ENCODE data around the gene ANXA7.
"Not testable (repeated sequence)": the region's sequence is repeated elsewhere in the genome, so short reads cannot be mapped to it uniquely, and the experiment has no call there.

ANXA7 gene

DNA sequence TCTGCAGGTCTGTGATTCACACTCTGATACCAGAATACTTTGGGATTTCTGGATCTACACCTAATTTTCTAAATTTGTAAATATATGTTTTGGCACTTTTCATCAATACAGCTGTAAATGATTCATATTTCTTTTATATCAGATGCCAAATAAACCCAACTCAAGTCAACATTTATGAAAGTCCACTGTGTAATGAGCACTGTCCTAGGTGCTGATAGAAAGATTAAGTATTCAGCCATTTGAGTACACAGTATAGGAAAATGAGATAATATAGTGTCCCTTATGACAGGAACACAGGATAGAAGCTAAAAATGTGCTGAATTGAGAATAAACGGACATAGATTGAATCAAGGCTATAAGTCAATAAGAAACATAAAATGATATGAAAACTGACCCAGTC, 6.4 kb downstream of the ANXA7 start:
- DNase-seq, result no peak

DNA sequence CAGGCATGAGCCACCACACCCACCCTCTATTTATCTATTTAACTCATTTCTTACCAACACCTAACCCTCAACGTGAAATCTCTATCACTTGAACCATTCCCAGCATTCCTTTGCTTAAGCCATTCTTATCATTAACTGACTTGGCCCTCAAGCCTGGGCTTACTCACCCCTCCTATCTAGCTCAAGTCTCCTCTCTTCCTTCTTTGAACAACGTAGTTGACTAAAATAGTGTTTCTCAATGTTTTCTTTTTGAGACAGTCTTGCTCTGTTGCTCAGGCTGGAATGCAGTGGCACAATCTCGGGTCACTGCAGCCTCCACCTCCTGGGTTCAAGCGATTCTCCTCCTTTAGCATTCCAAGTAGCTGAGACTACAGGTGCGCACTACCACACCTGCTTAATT, 7.0 kb downstream of the ANXA7 start:
- DNase-seq, result no peak

DNA sequence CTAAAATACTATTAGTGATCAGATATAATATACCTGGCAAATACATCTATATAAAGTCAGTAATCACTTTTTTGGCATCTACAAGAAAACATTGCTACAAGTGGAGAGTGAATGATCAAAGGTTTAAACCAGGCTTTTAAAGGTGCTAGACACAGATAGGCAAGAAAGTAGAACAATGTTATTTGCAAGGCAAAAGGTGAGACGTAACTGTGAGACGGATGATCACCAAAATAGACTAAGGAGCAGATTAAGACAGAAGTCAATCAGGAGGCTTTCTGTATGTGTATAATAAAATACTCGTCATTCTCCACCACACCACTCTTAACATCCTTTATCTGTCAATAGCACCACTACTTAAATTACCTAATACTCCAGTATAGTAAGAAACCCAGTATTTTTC, 8.3 kb downstream of the ANXA7 start:
- DNase-seq, result no peak

DNA sequence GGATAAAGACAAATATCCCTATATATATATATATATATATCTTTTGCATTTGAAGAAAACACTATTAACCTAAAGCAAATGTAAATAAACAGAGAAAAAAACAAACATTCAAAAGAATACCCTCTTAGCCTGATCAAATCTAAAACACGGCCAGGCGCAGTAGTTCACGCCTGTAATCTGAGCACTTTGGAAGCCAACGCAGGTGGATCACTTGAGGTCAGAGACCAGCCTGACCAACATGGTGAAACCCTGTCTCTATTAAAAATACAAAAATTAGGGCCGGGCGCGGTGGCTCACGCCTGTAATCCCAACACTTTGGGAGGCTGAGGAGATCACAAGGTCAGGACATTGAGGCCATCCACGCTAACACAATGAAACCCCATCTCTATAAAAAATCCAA, 9.2 kb downstream of the ANXA7 start:
- no peak for DNase-seq

DNA sequence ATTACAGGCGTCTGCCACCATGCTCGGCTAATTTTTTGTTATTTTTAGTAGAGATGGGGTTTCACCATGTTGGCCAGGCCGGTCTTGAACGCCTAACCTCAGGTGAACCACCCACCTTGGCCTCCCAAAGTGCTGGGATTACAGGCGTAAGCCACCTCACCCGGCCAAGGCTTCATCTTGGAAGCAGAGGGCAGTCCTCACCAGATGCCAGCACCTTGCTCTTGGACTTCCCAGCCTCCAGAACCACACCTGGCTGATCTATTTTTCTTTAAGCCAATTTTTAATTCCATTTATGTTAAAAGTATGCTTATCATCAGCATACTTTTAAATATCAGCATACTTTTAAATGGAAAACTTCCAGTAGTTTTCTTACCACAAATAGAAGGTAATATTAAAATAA, 12.2 kb downstream of the ANXA7 start:
- DNase-seq, result no peak

DNA sequence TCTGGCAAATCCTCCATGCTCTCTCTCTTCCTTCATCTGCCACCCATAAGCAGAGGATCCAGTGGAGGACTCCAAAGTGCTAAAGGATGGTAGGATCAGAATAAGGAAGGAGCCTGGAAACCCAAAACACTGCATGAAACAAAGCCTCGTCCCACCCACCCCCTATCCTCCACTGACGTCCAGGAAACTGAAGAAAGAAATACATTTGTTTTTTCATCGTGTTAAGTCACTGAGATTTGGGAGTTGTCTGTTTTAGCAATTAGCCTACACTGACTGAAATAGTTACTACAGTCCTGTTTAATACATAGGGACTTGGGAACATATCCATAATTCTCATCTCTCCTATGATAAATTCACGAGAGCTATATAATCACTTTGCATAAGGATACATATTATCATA, 14.8 kb downstream of the ANXA7 start:
- no peak for DNase-seq

DNA sequence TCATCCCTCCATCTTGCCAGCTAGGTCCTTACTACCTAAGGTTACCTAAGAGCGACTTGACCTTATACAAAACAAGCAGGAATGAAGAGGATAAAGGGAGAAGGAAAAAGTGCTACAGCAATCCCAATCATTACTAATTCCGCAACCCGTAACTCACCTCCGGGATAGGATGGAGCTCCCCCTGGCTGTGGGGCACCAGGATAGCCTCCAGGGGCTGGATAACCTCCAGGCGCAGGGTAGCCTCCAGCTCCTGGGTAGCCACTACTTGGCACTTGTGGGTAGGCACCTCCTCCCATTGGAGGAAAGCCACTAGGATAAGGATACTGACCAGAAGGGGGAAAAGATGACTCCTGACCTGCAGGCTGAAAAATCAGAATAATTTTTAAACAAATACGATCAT, 15.8 kb downstream of the ANXA7 start:
- no peak for DNase-seq

DNA sequence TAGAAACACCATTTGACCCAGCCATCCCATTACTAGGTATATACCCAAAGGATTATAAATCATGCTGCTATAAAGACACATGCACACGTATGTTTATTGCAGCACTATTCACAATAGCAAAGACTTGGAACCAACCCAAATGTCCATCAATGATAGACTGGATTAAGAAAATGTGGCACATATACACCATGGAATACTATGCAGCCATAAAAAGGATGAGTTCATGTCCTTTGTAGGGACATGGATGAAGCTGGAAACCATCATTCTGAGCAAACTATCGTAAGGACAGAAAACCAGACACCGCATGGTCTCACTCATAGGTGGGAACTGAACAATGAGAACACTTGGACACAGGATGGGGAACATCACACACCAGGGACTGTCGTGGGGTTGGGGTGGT, 19.5 kb downstream of the ANXA7 start:
- DNase-seq, result not testable (repeated sequence)

DNA sequence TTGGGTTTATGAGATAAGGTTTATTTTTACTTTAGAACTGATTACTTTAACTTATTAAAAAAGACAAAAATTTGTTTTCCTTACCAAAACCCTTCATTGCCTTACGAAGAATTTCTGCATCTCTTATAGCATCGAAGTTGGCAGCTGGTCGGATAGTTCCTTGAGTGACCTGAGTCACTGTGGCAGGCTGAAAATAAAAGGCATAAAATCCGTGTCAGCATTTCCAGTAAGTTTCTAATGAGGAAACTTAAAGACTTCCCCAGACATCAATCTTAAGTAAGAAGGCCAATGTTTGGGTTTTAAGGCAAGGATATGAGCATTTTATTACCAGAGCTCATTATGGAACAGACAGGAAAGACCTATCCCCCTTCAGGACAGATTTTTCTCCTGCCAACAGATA, 25.6 kb downstream of the ANXA7 start:
- no peak for DNase-seq

DNA sequence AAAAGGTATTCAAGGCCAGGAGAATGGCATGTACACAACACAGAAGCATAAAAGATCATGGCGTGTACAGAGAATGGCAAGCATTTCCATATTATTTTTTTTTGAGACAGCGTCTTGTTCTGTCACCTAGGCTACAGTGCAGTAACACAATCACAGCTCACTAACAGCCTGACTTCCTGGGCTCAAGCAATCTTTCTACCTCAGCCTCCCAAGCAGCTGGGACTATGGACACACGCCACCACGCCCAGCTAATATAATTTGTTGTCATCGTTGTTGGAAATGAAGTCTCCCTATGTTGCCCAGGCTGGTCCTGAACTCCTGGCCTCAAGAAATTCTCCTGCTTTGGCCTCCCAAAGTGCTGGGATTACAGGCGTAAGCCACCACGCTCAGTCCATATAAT, 27.3 kb downstream of the ANXA7 start:
- DNase-seq, result no peak

DNA sequence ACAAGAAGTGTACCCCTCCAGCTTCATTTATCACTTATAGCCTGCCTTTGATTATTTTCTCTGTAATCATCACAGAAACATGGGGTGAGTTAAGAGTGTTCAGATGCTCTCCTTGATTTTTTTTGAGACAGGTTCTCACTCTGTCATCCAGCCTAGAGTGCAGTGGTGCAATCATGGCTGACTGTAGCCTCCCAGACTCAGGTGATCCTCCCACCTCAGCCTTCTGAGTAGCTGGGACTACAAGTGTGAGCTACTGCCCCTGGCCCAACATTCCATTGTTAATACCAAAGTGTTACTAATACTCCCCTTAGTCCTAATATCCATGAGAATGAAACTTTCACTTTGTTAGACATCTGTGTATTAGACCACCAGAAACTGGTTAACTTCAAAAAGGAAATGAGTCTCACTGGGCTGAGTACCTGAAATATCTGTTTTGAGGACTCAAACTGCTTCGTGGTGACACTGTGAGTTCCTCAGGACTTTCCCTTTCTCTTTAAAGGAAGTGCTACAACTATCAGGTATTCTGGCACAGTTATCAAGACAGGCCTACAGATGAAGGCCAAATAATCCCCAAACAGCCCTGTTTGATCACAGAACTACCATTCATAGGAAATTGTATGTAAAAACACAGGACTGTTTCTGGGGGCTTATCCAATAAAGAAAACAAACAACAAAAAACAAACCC, 34.7 kb downstream of the ANXA7 start:
- DNase-seq, result no peak

DNA sequence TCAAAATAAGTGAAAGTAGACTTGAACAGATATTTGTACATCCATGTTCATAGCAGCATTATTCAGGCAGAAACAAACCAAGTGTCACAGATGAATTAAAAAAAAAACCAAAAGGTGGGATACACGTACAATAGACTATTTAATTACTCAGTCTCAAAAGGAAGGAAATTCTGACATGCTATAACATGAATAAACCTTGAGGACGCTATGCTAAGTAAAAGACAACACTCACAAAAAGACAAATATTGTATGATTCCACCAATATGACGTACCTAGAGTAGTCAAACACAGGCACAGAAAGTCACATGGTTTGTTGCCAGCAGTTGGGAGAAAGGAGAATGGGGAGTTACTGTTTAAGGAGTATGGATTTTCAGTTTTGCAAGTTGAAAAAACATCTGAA, 37.2 kb downstream of the ANXA7 start:
- DNase-seq, result no peak

DNA sequence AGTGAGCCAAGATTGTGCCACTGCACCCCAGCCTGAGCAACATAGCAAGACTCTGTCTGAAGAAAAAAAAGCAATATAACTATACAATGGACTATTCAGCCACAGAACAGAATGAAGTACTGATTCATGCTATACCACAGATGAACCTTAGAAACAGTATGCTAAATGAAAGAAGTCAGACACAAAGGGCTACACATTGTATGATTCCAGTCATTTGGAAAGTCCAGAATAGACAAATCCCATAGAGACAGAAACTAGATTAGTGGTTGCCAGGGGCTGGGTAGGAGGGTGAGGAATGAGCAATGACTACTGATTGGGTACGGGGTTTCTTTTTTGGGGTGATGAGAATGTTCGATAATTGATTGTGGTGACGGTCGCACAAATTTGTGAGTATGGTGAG, 45.6 kb downstream of the ANXA7 start:
- no peak for DNase-seq

DNA sequence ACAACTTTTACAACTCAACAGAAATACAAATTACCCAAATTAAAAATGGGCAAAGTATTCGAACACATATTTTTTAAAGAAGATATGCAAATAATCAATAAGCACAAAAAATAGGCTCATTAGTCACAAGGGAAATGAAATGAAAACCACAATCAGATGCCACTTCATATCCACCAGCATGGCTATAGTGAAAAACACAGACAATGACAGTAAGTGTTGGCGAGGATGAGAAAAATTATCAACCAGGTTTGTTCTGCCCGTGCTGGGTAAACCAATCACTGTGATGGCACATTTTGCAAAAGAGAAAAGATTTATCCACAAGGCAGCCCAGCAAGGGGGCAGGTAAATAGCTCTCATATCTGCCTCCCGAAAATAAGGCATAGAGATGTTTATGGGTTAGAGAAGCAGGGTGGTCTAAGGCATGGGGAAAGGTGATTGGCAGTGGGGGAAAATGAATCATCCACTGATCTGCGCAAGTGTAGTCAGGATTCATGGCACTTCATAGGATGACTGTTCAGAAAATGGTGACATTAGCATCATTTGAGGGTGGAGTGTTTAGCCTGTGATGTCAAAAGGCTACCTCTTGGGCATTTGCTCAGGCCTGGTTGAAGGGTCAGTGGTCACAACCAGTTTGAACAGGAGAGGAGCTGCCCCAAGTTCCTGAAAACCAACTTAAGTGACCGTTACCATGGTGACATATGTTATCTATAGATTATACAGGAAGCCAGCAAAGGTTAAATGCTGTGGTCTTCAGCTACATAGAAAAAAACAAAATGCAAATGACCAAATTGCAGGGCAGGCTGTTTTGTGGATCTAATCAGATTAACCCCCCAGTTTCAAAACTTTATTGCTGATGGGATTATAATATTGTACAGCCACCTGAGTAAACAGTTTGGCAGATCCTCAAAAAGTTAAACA, 47.2 kb downstream of the ANXA7 start:
- no peak for DNase-seq

DNA sequence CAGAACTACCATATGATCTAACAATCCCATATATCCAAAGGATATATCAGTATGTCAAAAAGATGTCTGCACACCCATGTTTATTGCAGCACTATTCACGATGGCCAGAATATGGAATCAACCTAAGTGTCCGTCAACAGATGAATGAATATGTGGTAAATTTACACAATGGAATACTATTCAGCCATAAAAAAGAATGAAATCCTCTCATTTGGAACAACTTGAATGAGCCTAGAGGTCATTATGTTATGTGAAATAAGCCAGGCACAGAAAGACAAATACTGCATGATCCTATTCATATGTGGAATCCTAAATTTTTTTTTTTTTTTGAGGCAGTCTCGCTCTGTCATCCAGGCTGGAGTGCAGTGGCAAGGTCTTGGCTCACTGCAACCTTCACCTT, 48.9 kb downstream of the ANXA7 start:
- DNase-seq, result no peak

DNA sequence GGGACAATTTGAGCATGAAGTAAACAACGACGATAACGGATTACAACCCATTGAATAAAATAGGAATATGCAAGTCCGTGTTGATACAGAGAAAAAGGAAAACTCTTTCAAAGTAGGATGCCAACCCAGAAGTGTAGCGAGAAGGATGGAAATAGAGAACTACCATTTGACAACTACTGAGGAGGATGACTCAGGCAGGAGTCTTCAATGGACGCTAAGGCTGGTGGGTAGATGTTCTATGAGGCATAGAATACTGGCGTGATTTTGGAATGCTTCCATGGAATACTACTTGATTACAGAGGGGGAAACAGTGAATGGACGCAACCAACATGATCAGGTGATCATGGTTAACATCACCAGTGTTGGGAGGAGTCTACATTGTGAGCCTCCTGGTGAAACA, 54.4 kb downstream of the ANXA7 start:
- no peak for DNase-seq

DNA sequence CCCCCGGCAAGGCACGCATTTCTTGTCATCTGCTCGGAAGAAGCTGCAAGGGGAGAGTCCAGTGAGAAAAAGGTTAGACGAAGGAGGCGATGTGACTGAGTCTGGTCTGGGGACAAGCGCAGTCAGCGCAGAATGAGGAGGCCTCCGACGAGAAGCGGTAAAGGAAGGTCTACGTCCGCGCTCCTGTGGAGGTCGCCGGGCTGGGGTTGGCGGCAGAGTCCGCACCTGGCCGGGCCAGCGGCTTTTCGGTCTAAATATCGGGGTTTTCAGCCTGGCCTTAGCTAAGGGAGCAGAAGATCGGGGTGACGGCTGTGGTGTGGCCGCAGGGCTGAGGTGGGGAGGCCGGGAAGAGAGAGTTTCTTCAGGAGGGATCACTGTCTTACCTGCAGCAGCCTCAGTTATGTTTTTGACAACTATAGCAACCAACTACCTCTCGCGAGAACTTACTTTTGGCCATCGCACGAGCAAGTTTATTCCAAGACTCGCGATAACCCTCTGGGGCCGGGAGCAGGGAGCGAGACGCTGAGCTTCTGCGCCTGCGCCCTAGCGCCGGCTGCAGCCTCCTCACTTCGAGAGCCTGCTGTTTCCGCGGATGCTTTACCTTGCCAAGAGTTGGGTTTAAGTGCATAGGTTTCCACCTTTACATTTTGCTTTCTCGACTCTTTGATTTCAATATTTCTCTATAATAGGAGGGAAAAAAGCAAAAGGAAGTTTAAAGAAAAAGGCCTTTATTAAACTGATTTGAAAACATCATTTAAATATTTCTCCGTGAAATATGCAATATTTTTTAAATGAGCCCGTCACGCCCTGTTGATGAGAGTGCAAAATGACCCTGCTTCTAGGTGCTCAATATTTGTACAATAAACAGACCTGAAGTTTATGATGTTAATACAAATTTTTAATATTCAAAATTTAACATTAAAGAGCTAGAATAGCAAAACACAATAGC, 55.3 kb downstream of the ANXA7 start, which contains the start of gene CFAP70:
Gene CFAP70, minus strand, starts transcription at position 534 of the 949 bp plus-strand sequence. CDS start 4,068 bp downstream, outside the sequence.
- peak; percentile 92 for DNase-seq

DNA sequence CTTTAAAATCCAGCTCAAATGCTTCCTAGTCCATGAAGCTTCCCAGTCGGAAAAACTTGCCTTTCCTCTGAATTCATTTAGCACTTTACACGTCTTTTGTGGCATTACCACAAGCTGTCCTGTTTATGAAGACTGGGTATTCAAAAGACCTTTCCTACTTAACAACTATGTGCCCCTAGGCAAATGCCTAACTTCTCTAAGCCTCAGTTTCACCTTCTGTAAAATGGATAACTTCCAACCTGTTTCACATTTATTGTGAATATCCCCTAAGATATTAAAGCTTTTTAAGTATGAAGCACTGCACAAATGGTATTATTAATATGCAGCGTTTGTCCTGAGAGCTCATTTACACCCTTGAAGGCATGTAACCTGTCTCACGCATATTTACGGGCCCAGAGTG, 56.0 kb downstream of the ANXA7 start:
- DNase-seq, result no peak

DNA sequence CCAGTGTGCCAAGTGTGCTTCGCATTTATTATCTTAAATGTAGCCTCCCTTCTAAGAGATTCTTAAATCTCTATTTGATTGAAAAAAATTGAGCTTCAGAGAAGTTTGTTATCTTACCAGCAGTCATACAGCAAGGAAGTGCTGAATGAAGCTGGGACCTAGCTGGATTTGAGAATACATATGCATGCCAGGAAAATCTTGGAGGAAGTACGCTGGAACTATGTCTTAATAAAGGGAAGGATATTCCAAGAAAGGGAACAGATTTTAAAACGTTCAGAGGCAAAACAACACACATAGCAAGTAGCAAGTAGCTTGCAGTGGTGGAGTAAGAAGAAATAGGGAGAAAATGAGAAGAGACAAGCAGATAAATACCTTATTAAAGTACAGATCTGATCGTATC, 56.7 kb downstream of the ANXA7 start:
- no peak for DNase-seq

DNA sequence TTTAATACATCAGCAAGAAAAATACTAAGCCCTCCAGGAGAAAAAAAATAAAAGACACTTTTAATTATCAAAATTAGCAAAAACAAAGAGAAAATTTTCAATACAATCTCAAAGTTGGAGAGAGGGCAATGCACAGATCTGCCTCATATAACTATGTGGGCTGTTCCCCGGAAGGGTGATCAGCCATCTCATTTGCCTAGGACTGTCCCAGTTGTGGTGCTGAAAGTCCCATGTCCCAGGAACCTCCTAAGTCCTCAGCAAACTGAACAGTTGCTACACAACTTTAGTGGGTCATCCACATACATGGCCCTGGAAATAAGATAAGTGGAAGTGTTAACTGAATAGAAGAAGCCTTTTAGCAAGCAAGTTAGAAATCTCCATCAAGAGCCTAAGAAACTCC, 69.6 kb downstream of the ANXA7 start:
- DNase-seq, result no peak

DNA sequence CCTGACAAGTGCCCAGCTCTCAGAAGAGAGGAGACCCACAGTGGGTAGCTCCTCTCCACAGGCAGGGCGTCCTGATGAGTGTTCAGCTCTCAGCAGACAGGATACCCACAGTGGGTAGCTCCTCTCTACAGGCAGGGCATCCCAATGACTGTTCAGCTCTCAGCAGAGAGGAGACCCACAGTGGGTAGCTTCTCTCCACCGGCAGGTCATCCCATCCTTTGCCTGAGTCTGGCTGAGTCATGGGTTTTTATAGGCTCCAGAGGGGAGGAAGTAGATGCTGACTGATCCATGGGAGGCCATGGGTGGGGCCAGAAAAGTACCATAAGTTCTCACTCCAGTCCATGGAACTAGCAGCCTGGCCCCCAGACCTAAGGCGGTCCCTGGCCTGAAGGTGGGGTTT, 73.7 kb downstream of the ANXA7 start:
- no peak for DNase-seq

DNA sequence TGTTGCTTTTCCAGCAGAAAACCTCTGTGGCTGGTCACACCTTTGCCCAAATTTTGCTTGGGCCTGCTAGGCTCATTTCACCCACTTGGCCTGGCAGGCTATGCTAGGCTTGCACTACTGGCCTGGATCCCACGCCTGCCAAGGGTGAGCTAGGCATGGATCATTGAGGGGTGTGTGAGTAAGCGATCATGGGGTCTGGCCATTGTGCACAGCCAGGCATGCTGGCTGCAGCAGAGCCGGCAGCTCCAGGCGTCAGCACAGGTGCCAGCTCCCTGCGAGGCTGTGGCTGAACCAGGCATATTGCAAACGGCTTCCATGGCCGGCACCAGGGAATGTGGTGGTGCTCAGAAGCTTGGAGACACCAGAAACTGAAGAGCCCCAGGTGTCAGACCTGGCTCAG, 74.4 kb downstream of the ANXA7 start:
- no peak for DNase-seq

DNA sequence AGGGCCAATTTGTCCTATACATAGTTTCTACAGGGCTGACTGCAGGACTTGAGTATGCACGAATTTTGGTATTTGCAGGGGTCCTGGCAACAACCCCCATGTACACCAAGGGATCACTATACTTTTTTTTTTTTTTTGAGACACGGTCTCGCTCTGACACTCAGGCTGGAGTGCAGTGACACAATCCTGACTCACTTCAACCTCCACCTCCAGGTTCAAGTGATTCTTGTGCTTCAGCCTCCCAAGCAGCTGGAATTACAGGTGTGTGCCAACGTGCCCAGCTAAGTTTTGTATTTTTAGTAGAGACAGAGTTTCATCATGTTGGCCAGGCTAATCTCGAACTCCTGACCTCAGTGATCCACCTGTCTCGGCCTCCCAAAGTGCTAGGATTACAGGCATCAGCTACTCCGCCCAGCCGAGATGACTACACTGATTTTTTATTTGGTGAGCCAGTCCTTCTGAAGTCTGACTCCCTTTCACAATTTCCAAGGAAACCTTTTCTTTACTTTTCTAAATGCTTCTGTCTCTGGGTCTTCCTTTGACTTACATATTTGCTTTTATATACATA, 75.0 kb downstream of the ANXA7 start:
- DNase-seq, result no peak

Data from CD4-positive, alpha-beta T cell treated with Interleukin-6 for 4 hours (primary cell).